SK-N-SH treated with all-trans-retinoic acid at 6 μM for 48 hours (cell line): ENCODE data around the gene ARFGAP3.

ENCODE experiments used
- ATAC-seq: fragments of 200-7000 bp; cut with Tn5 transposase; 3 replicates; pipeline ENCODE4 v1.9.1; 2020; ENCODE audit warnings: mild to moderate bottlenecking, moderate library complexity
- ARNTL ChIP-seq: fragments of 450-650 bp; formaldehyde crosslinking; IDR thresholded peaks from 2 replicates; pipeline ENCODE4 v1.5.0; 2020; ENCODE audit warnings: low read depth, mild to moderate bottlenecking, moderate library complexity, borderline replicate concordance
- BACH2 ChIP-seq: fragments of 250-450 bp; sonication (Bioruptor Pico); IDR thresholded peaks from 2 replicates; pipeline ENCODE4 v1.9.0; 2021; ENCODE audit warnings: mild to moderate bottlenecking, borderline replicate concordance
- CSDC2 ChIP-seq: fragments of 250-450 bp; sonication (Bioruptor Pico); IDR thresholded peaks from 2 replicates; pipeline ENCODE4 v1.5.0; 2020; ENCODE audit warnings: mild to moderate bottlenecking, moderate library complexity
- ESRRG ChIP-seq: fragments of 250-450 bp; sonication (Bioruptor Pico); IDR thresholded peaks from 2 replicates; pipeline ENCODE4 v1.6.1; 2021; ENCODE audit warnings: mild to moderate bottlenecking
- GLIS3 ChIP-seq: fragments of 250-450 bp; sonication (Bioruptor Pico); IDR thresholded peaks from 2 replicates; pipeline ENCODE4 v1.5.0; 2020; ENCODE audit warnings: mild to moderate bottlenecking, moderate library complexity
- ISL1 ChIP-seq: fragments of 250-450 bp; sonication (Bioruptor Pico); IDR thresholded peaks from 2 replicates; pipeline ENCODE4 v2.1.2; 2022; ENCODE audit warnings: mild to moderate bottlenecking, moderate library complexity
- OSR1 ChIP-seq: fragments of 250-450 bp; sonication (Bioruptor Pico); IDR thresholded peaks from 2 replicates; pipeline ENCODE4 v1.8.0; 2022; ENCODE audit warnings: moderate library complexity, mild to moderate bottlenecking, inconsistent platforms
- POU6F1 ChIP-seq: fragments of 250-450 bp; sonication (Bioruptor Pico); IDR thresholded peaks from 2 replicates; pipeline ENCODE4 v1.8.0; 2021; ENCODE audit warnings: low read depth, mild to moderate bottlenecking, moderate library complexity, borderline replicate concordance
- PPARA ChIP-seq: fragments of 250-450 bp; sonication (Bioruptor Pico); IDR thresholded peaks from 2 replicates; pipeline ENCODE4 v1.5.0; 2020; ENCODE audit warnings: mild to moderate bottlenecking, borderline replicate concordance
- RARB ChIP-seq: fragments of 250-450 bp; sonication (Bioruptor Pico); IDR thresholded peaks from 2 replicates; pipeline ENCODE4 v1.8.0; 2021; ENCODE audit warnings: mild to moderate bottlenecking, moderate library complexity
- SNAI2 ChIP-seq: fragments of 250-450 bp; sonication (Bioruptor Pico); IDR thresholded peaks from 2 replicates; pipeline ENCODE4 v1.5.0; 2020; ENCODE audit warnings: mild to moderate bottlenecking, moderate library complexity
- TCF4 ChIP-seq: fragments of 250-450 bp; sonication (Bioruptor Pico); IDR thresholded peaks from 2 replicates; pipeline ENCODE4 v1.8.0; 2021; ENCODE audit warnings: mild to moderate bottlenecking, moderate library complexity, borderline replicate concordance
- TOX ChIP-seq: fragments of 250-450 bp; sonication (Bioruptor Pico); IDR thresholded peaks from 2 replicates; pipeline ENCODE4 v1.8.0; 2021; ENCODE audit warnings: mild to moderate bottlenecking, moderate library complexity, borderline replicate concordance
- TSHZ2 ChIP-seq: fragments of 250-450 bp; sonication (Bioruptor Pico); IDR thresholded peaks from 2 replicates; pipeline ENCODE4 v1.5.0; 2020; ENCODE audit warnings: mild to moderate bottlenecking, moderate library complexity
- ZC3H10 ChIP-seq: fragments of 250-450 bp; sonication (Bioruptor Pico); IDR thresholded peaks from 2 replicates; pipeline ENCODE4 v1.5.1; 2021; ENCODE audit warnings: mild to moderate bottlenecking, moderate library complexity
- ZFP3 ChIP-seq: fragments of 250-450 bp; sonication (Bioruptor Pico); IDR thresholded peaks from 2 replicates; pipeline ENCODE4 v1.5.0; 2020; ENCODE audit warnings: mild to moderate bottlenecking, moderate library complexity
- ZFP30 ChIP-seq: fragments of 450-650 bp; formaldehyde crosslinking; IDR thresholded peaks from 2 replicates; pipeline ENCODE4 v1.5.0; 2022; ENCODE audit warnings: mild to moderate bottlenecking, moderate library complexity
- ZNF70 ChIP-seq: fragments of 450-650 bp; formaldehyde crosslinking; IDR thresholded peaks from 2 replicates; pipeline ENCODE4 v1.5.0; 2020; ENCODE audit warnings: mild to moderate bottlenecking, moderate library complexity
- ZNF8 ChIP-seq: fragments of 450-650 bp; formaldehyde crosslinking; IDR thresholded peaks from 2 replicates; pipeline ENCODE4 v1.5.0; 2020; ENCODE audit warnings: mild to moderate bottlenecking, moderate library complexity
- TF ChIP-seq, protein P1 (sequence below): fragments of 250-450 bp; sonication (Bioruptor Pico); IDR thresholded peaks from 2 replicates; pipeline ENCODE4 v1.5.1; 2020; ENCODE audit warnings: low read depth, mild to moderate bottlenecking, moderate library complexity
- TF ChIP-seq, protein P2 (sequence below): fragments of 250-450 bp; sonication (Bioruptor Pico); IDR thresholded peaks from 2 replicates; pipeline ENCODE4 v1.5.1; 2021; ENCODE audit warnings: mild to moderate bottlenecking, moderate library complexity

Gene ARFGAP3

DNA sequence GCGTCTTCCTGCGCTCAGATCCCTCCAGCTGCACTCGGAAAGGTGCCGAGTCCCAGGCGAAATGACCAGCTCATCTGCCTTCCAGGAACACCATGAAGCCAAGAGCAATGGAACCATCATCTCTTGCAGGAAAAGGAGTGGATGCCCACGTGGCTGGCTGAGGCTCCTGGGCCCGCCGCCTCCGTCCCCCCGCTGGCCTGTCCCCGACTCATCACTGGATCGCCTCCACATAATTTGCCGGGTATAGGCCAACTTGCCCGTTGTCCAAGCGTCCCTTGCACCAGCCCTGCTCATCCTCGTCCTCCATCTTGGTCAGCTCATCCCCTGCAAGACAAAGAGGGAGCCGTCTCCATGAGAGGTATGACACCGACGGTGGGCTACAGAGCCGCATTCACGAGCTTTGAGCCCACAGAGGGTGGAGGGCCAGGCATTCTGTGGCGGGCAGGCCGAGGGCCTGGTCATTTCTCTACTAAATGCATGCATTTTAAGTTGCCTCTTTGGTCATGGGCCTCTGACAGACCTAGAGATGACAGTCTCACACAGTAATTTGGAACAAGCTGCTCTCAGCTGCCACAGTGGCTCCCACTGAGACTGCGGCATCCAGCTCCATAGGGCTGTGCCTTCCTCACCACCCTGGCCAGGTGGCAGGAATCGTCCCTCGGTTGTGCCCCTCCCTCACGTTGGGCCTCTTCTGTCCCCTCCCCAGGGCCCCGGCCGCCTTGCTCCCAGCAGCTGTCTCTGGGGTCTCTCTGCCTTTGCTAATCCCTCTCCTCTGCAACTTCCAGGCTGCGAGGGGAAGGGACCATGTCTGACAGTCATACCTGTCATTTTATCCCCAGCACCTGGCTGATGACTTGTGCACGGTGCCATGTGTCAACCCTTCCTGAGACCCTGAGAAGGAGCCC, 14.3 kb upstream of the ARFGAP3 start:
- no peak for ATAC-seq
- TF ChIP-seq ARNTL (CRISPR knock-in tag) (no peak), RARB (CRISPR knock-in tag) (no peak), SNAI2 (CRISPR knock-in tag) (no peak), ZFP3 (CRISPR knock-in tag) (no peak), ESRRG (CRISPR knock-in tag) (no peak), POU6F1 (CRISPR knock-in tag) (no peak), PPARA (CRISPR knock-in tag) (no peak), ISL1 (no peak)
- TF ChIP-seq, protein P1, sequence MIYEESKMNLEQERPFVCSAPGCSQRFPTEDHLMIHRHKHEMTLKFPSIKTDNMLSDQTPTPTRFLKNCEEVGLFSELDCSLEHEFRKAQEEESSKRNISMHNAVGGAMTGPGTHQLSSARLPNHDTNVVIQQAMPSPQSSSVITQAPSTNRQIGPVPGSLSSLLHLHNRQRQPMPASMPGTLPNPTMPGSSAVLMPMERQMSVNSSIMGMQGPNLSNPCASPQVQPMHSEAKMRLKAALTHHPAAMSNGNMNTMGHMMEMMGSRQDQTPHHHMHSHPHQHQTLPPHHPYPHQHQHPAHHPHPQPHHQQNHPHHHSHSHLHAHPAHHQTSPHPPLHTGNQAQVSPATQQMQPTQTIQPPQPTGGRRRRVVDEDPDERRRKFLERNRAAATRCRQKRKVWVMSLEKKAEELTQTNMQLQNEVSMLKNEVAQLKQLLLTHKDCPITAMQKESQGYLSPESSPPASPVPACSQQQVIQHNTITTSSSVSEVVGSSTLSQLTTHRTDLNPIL = no peak
- TF ChIP-seq, protein P2, sequence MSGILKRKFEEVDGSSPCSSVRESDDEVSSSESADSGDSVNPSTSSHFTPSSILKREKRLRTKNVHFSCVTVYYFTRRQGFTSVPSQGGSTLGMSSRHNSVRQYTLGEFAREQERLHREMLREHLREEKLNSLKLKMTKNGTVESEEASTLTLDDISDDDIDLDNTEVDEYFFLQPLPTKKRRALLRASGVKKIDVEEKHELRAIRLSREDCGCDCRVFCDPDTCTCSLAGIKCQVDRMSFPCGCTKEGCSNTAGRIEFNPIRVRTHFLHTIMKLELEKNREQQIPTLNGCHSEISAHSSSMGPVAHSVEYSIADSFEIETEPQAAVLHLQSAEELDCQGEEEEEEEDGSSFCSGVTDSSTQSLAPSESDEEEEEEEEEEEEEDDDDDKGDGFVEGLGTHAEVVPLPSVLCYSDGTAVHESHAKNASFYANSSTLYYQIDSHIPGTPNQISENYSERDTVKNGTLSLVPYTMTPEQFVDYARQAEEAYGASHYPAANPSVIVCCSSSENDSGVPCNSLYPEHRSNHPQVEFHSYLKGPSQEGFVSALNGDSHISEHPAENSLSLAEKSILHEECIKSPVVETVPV (CRISPR knock-in tag) = no peak

GRCh38 chr22:42869888-42870480, 12.9 kb upstream of the ARFGAP3 start:
- no peak for ATAC-seq
- TF ChIP-seq ZC3H10 (CRISPR knock-in tag) (no peak), ISL1 (no peak), ZFP30 (CRISPR knock-in tag) (no peak), ZNF8 (CRISPR knock-in tag) (no peak), POU6F1 (CRISPR knock-in tag) (no peak), ARNTL (CRISPR knock-in tag) (no peak), ZFP3 (CRISPR knock-in tag) (no peak), CSDC2 (CRISPR knock-in tag) (no peak), ESRRG (CRISPR knock-in tag) (no peak), TSHZ2 (no peak), TCF4 (CRISPR knock-in tag) (no peak), GLIS3 (CRISPR knock-in tag) (no peak), TOX (CRISPR knock-in tag) (no peak), PPARA (CRISPR knock-in tag) (no peak), SNAI2 (CRISPR knock-in tag) (no peak), BACH2 (no peak), ZNF70 (CRISPR knock-in tag) (no peak), OSR1 (CRISPR knock-in tag) (no peak)
- TF ChIP-seq, protein P2 (CRISPR knock-in tag) = no peak
- TF ChIP-seq, protein P1 = no peak
